SK-N-SH (cell line): ENCODE data around the gene ITSN1. TPM values are rescaled to one million over a fixed set of nuclear protein-coding genes. Genes with fewer than 3 reads are reported as not detected.

Experiments
- CTCF ChIA-PET: fragments of 300-600, 350-600 bp; formaldehyde crosslinking; extraction: SDS; loops from one replicate; lab custom pipeline; 2021; lab: Yijun Ruan, JAX
- POLR2A ChIA-PET: fragments of 350-600 bp; sonication (Branson Sonifier 250); formaldehyde crosslinking; extraction: SDS; loops from one replicate; lab custom pipeline; 2020; ENCODE audit warnings: antibody characterized with exemption, inconsistent platforms; lab: Yijun Ruan, JAX
- DNase-seq: peaks from one replicate; pipeline ENCODE4 v3.0.0; 2012
- H2AFZ ChIP-seq: fragments of 200-600 bp; sonication (generic); 2 replicates; pipeline ENCODE4 v1.8.1; 2016; ENCODE audit warnings: antibody characterized with exemption, mild to moderate bottlenecking, low read depth
- H3F3A ChIP-seq: fragments of 200-600 bp; sonication (generic); replicated peaks from 2 replicates; pipeline ENCODE3; 2016; ENCODE audit warnings: antibody characterized with exemption, mild to moderate bottlenecking; ENCODE audit not compliant: insufficient read depth
- H3K27ac ChIP-seq, 2 experiments: fragments of 200-500 bp in 1 of 2; fragments of 200-600 bp in 1 of 2; sonication (Bioruptor generic) in 1 of 2; sonication (generic), shearing (Covaris generic) in 1 of 2; 2 replicates each; pipeline versions ENCODE4 v1.5.1 to v1.6.1; 2014 to 2016; ENCODE audit warnings: low read depth in 2 of 2, inconsistent platforms in 1 of 2, low read length in 1 of 2, mild to moderate bottlenecking in 1 of 2, mixed read lengths in 1 of 2
- H3K27me3 ChIP-seq: fragments of 200-600 bp; sonication (generic), shearing (Covaris generic); 2 replicates; pipeline ENCODE4 v1.6.1; 2016; ENCODE audit warnings: mixed run types; ENCODE audit not compliant: insufficient read depth
- H3K36me3 ChIP-seq, 2 experiments: fragments of 200-500 bp in 1 of 2; fragments of 200-600 bp in 1 of 2; sonication (Bioruptor generic) in 1 of 2; sonication (generic) in 1 of 2; replicated peaks in 1 of 2; 2 replicates each; pipeline versions ENCODE3 to v1.5.1; 2014 to 2016; ENCODE audit warnings: low read length in 1 of 2, mild to moderate bottlenecking in 1 of 2; ENCODE audit not compliant: insufficient read depth in 2 of 2, control insufficient read depth in 1 of 2
- H3K4me1 ChIP-seq, 2 experiments: fragments of 200-500 bp in 1 of 2; fragments of 200-600 bp in 1 of 2; sonication (Bioruptor generic) in 1 of 2; sonication (generic), shearing (Covaris generic) in 1 of 2; 2 replicates each; pipeline versions ENCODE4 v1.5.1 to v1.6.1; 2014 to 2016; ENCODE audit warnings: low read depth in 1 of 2, low read length in 1 of 2, mixed run types in 1 of 2; ENCODE audit not compliant: insufficient read depth in 2 of 2, control insufficient read depth in 1 of 2
- H3K4me2 ChIP-seq: fragments of 200-600 bp; sonication (generic), shearing (Covaris generic); 2 replicates; pipeline ENCODE4 v1.6.1; 2017; ENCODE audit warnings: mixed run types
- H3K4me3 ChIP-seq, 2 experiments: fragments of 200-500 bp in 1 of 2; fragments of 200-600 bp in 1 of 2; sonication (Bioruptor generic) in 1 of 2; sonication (generic), shearing (Covaris generic) in 1 of 2; 2 replicates each; pipeline versions ENCODE4 v1.5.1 to v1.8.1; 2014 to 2016; ENCODE audit warnings: low read depth in 2 of 2, inconsistent platforms in 1 of 2, low read length in 1 of 2, mild to moderate bottlenecking in 1 of 2, mixed read lengths in 1 of 2, moderate library complexity in 1 of 2
- H3K79me2 ChIP-seq: fragments of 200-600 bp; sonication (generic); 2 replicates; pipeline ENCODE4 v1.8.1; 2017; ENCODE audit warnings: mild to moderate bottlenecking; ENCODE audit not compliant: insufficient read depth
- H3K9ac ChIP-seq: fragments of 200-600 bp; sonication (generic); 2 replicates; pipeline ENCODE4 v1.6.1; 2017; ENCODE audit warnings: mixed run types
- H3K9me2 ChIP-seq: fragments of 200-600 bp; sonication (generic); 2 replicates; pipeline ENCODE4 v1.6.1; 2017; ENCODE audit warnings: mixed run types
- H3K9me3 ChIP-seq: fragments of 200-600 bp; sonication (generic); 2 replicates; pipeline ENCODE4 v1.6.1; 2017; ENCODE audit warnings: mixed run types, mild to moderate bottlenecking, moderate library complexity
- H4K20me1 ChIP-seq: fragments of 200-600 bp; sonication (generic); 2 replicates; pipeline ENCODE4 v1.6.1; 2017; ENCODE audit warnings: mild to moderate bottlenecking, mixed run types; ENCODE audit not compliant: insufficient read depth
- EZH2phosphoT487 ChIP-seq: fragments of 200-600 bp; sonication (generic); IDR thresholded peaks from 2 replicates; pipeline ENCODE4 v1.6.1; 2017; ENCODE audit warnings: low read depth, mixed run types, mild to moderate bottlenecking, antibody characterized with exemption, moderate library complexity, borderline replicate concordance
- JUND ChIP-seq: IDR thresholded peaks from 2 replicates; pipeline ENCODE4 v1.4.0; 2012
- NFIC ChIP-seq: IDR thresholded peaks from 2 replicates; pipeline ENCODE4 v1.4.0; 2012; ENCODE audit warnings: borderline replicate concordance
- POLR2AphosphoS5 ChIP-seq: IDR thresholded peaks from 2 replicates; pipeline ENCODE4 v1.6.1; 2012; ENCODE audit warnings: low read depth, low read length
- RAD21 ChIP-seq: IDR thresholded peaks from 2 replicates; pipeline ENCODE4 v1.6.1; 2012; ENCODE audit warnings: mild to moderate bottlenecking, low read length
- RCOR1 ChIP-seq: fragments of 150-350 bp; IDR thresholded peaks from 2 replicates; pipeline ENCODE4 v1.6.1; 2017; ENCODE audit warnings: antibody characterized with exemption, low read length
- RXRA ChIP-seq: IDR thresholded peaks from 2 replicates; pipeline ENCODE4 v1.4.0; 2012; ENCODE audit warnings: low read depth, mild to moderate bottlenecking, borderline replicate concordance
- TEAD4 ChIP-seq: IDR thresholded peaks from 2 replicates; pipeline ENCODE4 v1.4.0; 2012; ENCODE audit warnings: mild to moderate bottlenecking, borderline replicate concordance; ENCODE audit not compliant: insufficient read depth
- YY1 ChIP-seq: IDR thresholded peaks from 2 replicates; pipeline ENCODE4 v1.4.0; 2012; ENCODE audit warnings: low read depth, mild to moderate bottlenecking
- WGBS: methylation state at CpG from one replicate; pipeline ENCODE4 v1.1.6; 2017; ENCODE audit warnings: low lambda C conversion rate; 5-methylcytosine and 5-hydroxymethylcytosine counted together
- polyA plus RNA-seq, 3 experiments: library from polyadenylated mRNA; depleted of rRNA; stranded (reverse); fragments of >200 nt; gene quantifications; 2 replicates each; pipeline ENCODE4 v1.2.3, GENCODE V29; 2012
- TF ChIP-seq, protein P1 (sequence below): fragments of 150-350 bp; IDR thresholded peaks from 2 replicates; pipeline ENCODE4 v1.6.1; 2016; ENCODE audit warnings: mild to moderate bottlenecking, low read depth, low read length
- TF ChIP-seq, protein P2 (sequence below): IDR thresholded peaks from 2 replicates; pipeline ENCODE4 v1.4.0; 2012; ENCODE audit warnings: low read depth
- TF ChIP-seq, protein P3 (sequence below): IDR thresholded peaks from 2 replicates; pipeline ENCODE4 v1.6.1; 2012; ENCODE audit warnings: mild to moderate bottlenecking, low read depth, low read length, moderate library complexity
- TF ChIP-seq, protein P4 (sequence below): IDR thresholded peaks from 2 replicates; pipeline ENCODE4 v1.4.0; 2012; ENCODE audit warnings: low read depth, borderline replicate concordance

Gene ITSN1
- polyA plus RNA-seq, 1 of the 3 experiments (the other 2 are of a cell fraction) = 27.8 TPM

DNA sequence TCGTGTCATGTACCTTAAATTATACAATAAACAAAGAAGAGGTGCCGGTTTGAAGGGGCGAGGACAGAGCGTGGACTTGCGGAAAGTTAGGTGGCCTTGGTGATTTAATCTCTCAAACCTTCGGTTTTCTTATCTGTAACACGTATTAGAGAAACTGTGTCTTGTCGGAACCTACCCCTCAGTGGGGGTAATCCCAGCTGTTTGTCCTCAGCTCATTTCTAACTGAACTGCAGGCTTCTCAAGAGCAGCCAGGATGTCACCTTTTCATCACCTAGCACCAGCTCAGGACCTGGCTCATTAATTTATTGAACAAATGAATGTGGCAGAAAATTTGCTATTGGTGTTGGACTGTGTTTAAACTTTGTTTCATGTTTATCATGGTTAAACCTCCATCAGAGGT lies 31.2 kb downstream of the ITSN1 start:
- Histone ChIP-seq H3F3A (peaks cover 8% of the 10 kb centered on the region), H3K79me2 (peaks cover 99% of the 10 kb centered on the region), H3K27me3 (no peaks in the 10 kb centered on the region), H3K27ac (no peak overlapping the region), H3K9me3 (no peaks in the 10 kb centered on the region), H2AFZ (no peak overlapping the region), H4K20me1 (peaks cover 28% of the 10 kb centered on the region), H3K9ac (no peak overlapping the region), H3K9me2 (no peaks in the 10 kb centered on the region), H3K4me3 (no peak overlapping the region), H3K36me3 (no peaks in the 10 kb centered on the region), H3K4me2 (no peak overlapping the region), H3K4me1 (peaks cover 0 to 5% of the 10 kb centered on the region in 2 experiments; a peak in 1 of 4 replicates)
- DNase-seq = no peak
- TF ChIP-seq RCOR1 = no peak
- TF ChIP-seq RXRA = no peak
- no peak for TF ChIP-seq TEAD4
- no peak for TF ChIP-seq RAD21
- TF ChIP-seq, protein P1, sequence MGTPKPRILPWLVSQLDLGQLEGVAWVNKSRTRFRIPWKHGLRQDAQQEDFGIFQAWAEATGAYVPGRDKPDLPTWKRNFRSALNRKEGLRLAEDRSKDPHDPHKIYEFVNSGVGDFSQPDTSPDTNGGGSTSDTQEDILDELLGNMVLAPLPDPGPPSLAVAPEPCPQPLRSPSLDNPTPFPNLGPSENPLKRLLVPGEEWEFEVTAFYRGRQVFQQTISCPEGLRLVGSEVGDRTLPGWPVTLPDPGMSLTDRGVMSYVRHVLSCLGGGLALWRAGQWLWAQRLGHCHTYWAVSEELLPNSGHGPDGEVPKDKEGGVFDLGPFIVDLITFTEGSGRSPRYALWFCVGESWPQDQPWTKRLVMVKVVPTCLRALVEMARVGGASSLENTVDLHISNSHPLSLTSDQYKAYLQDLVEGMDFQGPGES = no peak
- TF ChIP-seq, protein P2, sequence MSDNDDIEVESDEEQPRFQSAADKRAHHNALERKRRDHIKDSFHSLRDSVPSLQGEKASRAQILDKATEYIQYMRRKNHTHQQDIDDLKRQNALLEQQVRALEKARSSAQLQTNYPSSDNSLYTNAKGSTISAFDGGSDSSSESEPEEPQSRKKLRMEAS = no peak
- no peak for TF ChIP-seq POLR2AphosphoS5
- TF ChIP-seq, protein P3, sequence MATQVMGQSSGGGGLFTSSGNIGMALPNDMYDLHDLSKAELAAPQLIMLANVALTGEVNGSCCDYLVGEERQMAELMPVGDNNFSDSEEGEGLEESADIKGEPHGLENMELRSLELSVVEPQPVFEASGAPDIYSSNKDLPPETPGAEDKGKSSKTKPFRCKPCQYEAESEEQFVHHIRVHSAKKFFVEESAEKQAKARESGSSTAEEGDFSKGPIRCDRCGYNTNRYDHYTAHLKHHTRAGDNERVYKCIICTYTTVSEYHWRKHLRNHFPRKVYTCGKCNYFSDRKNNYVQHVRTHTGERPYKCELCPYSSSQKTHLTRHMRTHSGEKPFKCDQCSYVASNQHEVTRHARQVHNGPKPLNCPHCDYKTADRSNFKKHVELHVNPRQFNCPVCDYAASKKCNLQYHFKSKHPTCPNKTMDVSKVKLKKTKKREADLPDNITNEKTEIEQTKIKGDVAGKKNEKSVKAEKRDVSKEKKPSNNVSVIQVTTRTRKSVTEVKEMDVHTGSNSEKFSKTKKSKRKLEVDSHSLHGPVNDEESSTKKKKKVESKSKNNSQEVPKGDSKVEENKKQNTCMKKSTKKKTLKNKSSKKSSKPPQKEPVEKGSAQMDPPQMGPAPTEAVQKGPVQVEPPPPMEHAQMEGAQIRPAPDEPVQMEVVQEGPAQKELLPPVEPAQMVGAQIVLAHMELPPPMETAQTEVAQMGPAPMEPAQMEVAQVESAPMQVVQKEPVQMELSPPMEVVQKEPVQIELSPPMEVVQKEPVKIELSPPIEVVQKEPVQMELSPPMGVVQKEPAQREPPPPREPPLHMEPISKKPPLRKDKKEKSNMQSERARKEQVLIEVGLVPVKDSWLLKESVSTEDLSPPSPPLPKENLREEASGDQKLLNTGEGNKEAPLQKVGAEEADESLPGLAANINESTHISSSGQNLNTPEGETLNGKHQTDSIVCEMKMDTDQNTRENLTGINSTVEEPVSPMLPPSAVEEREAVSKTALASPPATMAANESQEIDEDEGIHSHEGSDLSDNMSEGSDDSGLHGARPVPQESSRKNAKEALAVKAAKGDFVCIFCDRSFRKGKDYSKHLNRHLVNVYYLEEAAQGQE = no peak
- no peak for TF ChIP-seq YY1
- no peak for TF ChIP-seq JUND
- TF ChIP-seq, protein P4, sequence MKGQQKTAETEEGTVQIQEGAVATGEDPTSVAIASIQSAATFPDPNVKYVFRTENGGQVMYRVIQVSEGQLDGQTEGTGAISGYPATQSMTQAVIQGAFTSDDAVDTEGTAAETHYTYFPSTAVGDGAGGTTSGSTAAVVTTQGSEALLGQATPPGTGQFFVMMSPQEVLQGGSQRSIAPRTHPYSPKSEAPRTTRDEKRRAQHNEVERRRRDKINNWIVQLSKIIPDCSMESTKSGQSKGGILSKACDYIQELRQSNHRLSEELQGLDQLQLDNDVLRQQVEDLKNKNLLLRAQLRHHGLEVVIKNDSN = no peak
- no peak for TF ChIP-seq EZH2phosphoT487
- TF ChIP-seq NFIC = no peak
- CTCF ChIA-PET = interaction anchor here (1.1 kb wide), 1 partner anchor 10 kb away, joined by 5 read pairs; no protein-coding TSS in a partner anchor
- WGBS = 93% methylated on average over 8 of the region's 8 CpGs
- POLR2A ChIA-PET = no interaction called here
